Caco-2 (cell line): ENCODE data around the gene CCNL2. TPM values are rescaled to one million over a fixed set of nuclear protein-coding genes. Genes with fewer than 3 reads are reported as not detected.

Experiments
- BruUV-seq: library from RNA; stranded (reverse); fragments of 400-500 nt; replicated peaks from 2 replicates; lab custom pipeline; 2021; lab: Mats Ljungman, UMichigan
- CTCF ChIA-PET: fragments of 300-600 bp; sonication (Branson Sonifier 250); formaldehyde crosslinking; loops from one replicate; lab custom pipeline; 2022; ENCODE audit warnings: antibody characterized with exemption; lab: Charles Lee
- POLR2A ChIA-PET: fragments of 300-600 bp; sonication (Branson Sonifier 250); formaldehyde crosslinking; loops from one replicate; lab custom pipeline; 2022; ENCODE audit warnings: antibody characterized with exemption; lab: Charles Lee
- DNase-seq, 2 experiments: peaks; one replicate each; pipeline versions ENCODE4 v3.0.0 to v3.0.0-alpha.2; 2020 to 2022
- H3K27me3 ChIP-seq: replicated peaks from 2 replicates; pipeline ENCODE4 v1.6.0; 2011; ENCODE audit warnings: low read length; ENCODE audit not compliant: control insufficient read depth, insufficient read depth
- H3K36me3 ChIP-seq: 2 replicates; pipeline ENCODE4 v1.5.1; 2011; ENCODE audit warnings: low read length; ENCODE audit not compliant: control insufficient read depth, insufficient read depth
- H3K4me1 ChIP-seq: fragments of 250-450 bp; sonication (Bioruptor Pico); 2 replicates; pipeline ENCODE4 v1.5.1; 2020; ENCODE audit warnings: mild to moderate bottlenecking
- H3K4me3 ChIP-seq: 2 replicates; pipeline ENCODE4 v1.5.1; 2011; ENCODE audit warnings: low read depth, mild to moderate bottlenecking, control low read depth, low read length
- H3K9me3 ChIP-seq: fragments of 250-450 bp; sonication (Bioruptor Pico); 2 replicates; pipeline ENCODE4 v1.5.1; 2020; ENCODE audit warnings: mild to moderate bottlenecking, moderate library complexity
- H3K27ac Mint-ChIP-seq: one replicate; pipeline ENCODE4 v1.8.0; 2022; ENCODE audit warnings: mixed read lengths; ENCODE audit not compliant: unreplicated experiment
- H3K27me3 Mint-ChIP-seq: one replicate; pipeline ENCODE4 v1.8.0; 2022; ENCODE audit warnings: mixed read lengths; ENCODE audit not compliant: insufficient read depth, unreplicated experiment
- H3K36me3 Mint-ChIP-seq: one replicate; pipeline ENCODE4 v1.8.0; 2022; ENCODE audit warnings: mild to moderate bottlenecking, mixed read lengths; ENCODE audit not compliant: insufficient read depth, unreplicated experiment
- H3K4me1 Mint-ChIP-seq: one replicate; pipeline ENCODE4 v1.8.0; 2022; ENCODE audit warnings: low read depth, mixed read lengths; ENCODE audit not compliant: unreplicated experiment
- H3K4me3 Mint-ChIP-seq: one replicate; pipeline ENCODE4 v1.8.0; 2022; ENCODE audit warnings: mild to moderate bottlenecking, moderate library complexity, mixed read lengths; ENCODE audit not compliant: unreplicated experiment
- H3K9me3 Mint-ChIP-seq: one replicate; pipeline ENCODE4 v1.8.0; 2022; ENCODE audit warnings: mixed read lengths; ENCODE audit not compliant: unreplicated experiment
- CTCF ChIP-seq, 2 experiments: fragments of 200-600 bp in 1 of 2; IDR thresholded peaks; 1 replicate in 1 of 2; 2 replicates in 1 of 2; pipeline versions ENCODE4 v1.5.1 to v1.8.0; 2011 to 2022; ENCODE audit warnings: antibody characterized with exemption in 1 of 2, control low read depth in 1 of 2, inconsistent platforms in 1 of 2, low read depth in 1 of 2, low read length in 1 of 2, mild to moderate bottlenecking in 1 of 2, moderate library complexity in 1 of 2; ENCODE audit not compliant: insufficient read depth in 1 of 2, severe bottlenecking in 1 of 2, unreplicated experiment in 1 of 2
- intact Hi-C: fragments of 100-400 bp; cut with micrococcal nuclease; formaldehyde crosslinking; loops from one replicate; pipeline ENCODE4 v1.10.0; 2022; ENCODE audit not compliant: unreplicated experiment
- total RNA-seq: library from RNA; stranded (reverse); gene quantifications from 2 replicates; pipeline ENCODE4 v1.2.3, GENCODE V29; 2022

Gene CCNL2
- total RNA-seq, 1 experiment from 2014 or later, result 147 TPM

- Mint-ChIP-seq H3K4me3 (no peak overlapping the region), H3K27me3 (no peaks in the 10 kb centered on the region), H3K27ac (no peak overlapping the region), H3K36me3 (peaks cover 85% of the 10 kb centered on the region), H3K9me3 (no peaks in the 10 kb centered on the region), H3K4me1 (no peaks in the 10 kb centered on the region)
- Histone ChIP-seq H3K4me1 (peaks cover 12% of the 10 kb centered on the region; the same call in 1 of the 2 replicates), H3K36me3 (no peaks in the 10 kb centered on the region; the same call in 1 of the 2 replicates), H3K9me3 (no peaks in the 10 kb centered on the region), H3K4me3 (no peak overlapping the region), H3K27me3 (no peaks in the 10 kb centered on the region)
- DNase-seq, result no peak
- intact Hi-C loops, result no loop called here
- TF ChIP-seq CTCF (IDR thresholded peaks at IDR 0.05; ENCODE audit: insufficient read depth in 1 of 2, low read depth in 1 of 2, low read length in 1 of 2, severe bottlenecking in 1 of 2, unreplicated experiment in 1 of 2), result no peak
- ChIA-PET CTCF (no interaction called here), POLR2A (no interaction called here)
- no TSS peak for BruUV-seq
These were observed 5.0 kb downstream of the CCNL2 start for GRCh38 chr1:1394116-1394515.

GRCh38 chr1:1393428-1393827 is 5.7 kb downstream of the CCNL2 start:
- no peak for DNase-seq
- TF ChIP-seq CTCF (IDR thresholded peaks at IDR 0.05; ENCODE audit: insufficient read depth in 1 of 2, low read depth in 1 of 2, low read length in 1 of 2, severe bottlenecking in 1 of 2, unreplicated experiment in 1 of 2), result no peak
- Histone ChIP-seq H3K4me3 (no peak overlapping the region), H3K27me3 (no peaks in the 10 kb centered on the region), H3K36me3 (no peaks in the 10 kb centered on the region; the same call in 1 of the 2 replicates), H3K9me3 (no peaks in the 10 kb centered on the region), H3K4me1 (peaks cover 12% of the 10 kb centered on the region; the same call in 1 of the 2 replicates)
- Mint-ChIP-seq H3K27ac (no peak overlapping the region), H3K4me3 (no peak overlapping the region), H3K4me1 (no peaks in the 10 kb centered on the region), H3K36me3 (peaks cover 90% of the 10 kb centered on the region), H3K27me3 (no peaks in the 10 kb centered on the region), H3K9me3 (no peaks in the 10 kb centered on the region)
- POLR2A ChIA-PET, result interaction anchor here (0.6 kb wide), 1 partner anchor 15 kb away, joined by 9 read pairs; no protein-coding TSS in a partner anchor
- BruUV-seq, result no TSS peak
- CTCF ChIA-PET, result no interaction called here
- intact Hi-C loops, result no loop called here

- no peak for TF ChIP-seq CTCF (IDR thresholded peaks at IDR 0.05; ENCODE audit: insufficient read depth in 1 of 2, low read depth in 1 of 2, low read length in 1 of 2, severe bottlenecking in 1 of 2, unreplicated experiment in 1 of 2)
- no peaks in the 10 kb centered on the region for H3K9me3 Mint-ChIP-seq
- Histone ChIP-seq H3K9me3 (no peaks in the 10 kb centered on the region), H3K4me1 (peaks cover 10% of the 10 kb centered on the region; the same call in 1 of the 2 replicates), H3K36me3 (no peaks in the 10 kb centered on the region; the same call in none of the 2 replicates), H3K4me3 (no peak overlapping the region), H3K27me3 (no peaks in the 10 kb centered on the region)
- BruUV-seq, result no TSS peak
- H3K27ac Mint-ChIP-seq, result no peak overlapping the region
- peaks cover 90% of the 10 kb centered on the region for H3K36me3 Mint-ChIP-seq
- no peak for DNase-seq
- ChIA-PET CTCF (no interaction called here), POLR2A (interaction anchor here (0.6 kb wide), 1 partner anchor 14 kb away, joined by 9 read pairs; no protein-coding TSS in a partner anchor)
- no peaks in the 10 kb centered on the region for H3K27me3 Mint-ChIP-seq
- intact Hi-C loops, result no loop called here
- no peaks in the 10 kb centered on the region for H3K4me1 Mint-ChIP-seq
- H3K4me3 Mint-ChIP-seq, result no peak overlapping the region
These were observed 6.1 kb downstream of the CCNL2 start for GRCh38 chr1:1393014-1393413.
